HCT116 (cell line): ENCODE results near the gene DTNBP1. TPM values are rescaled to one million over a fixed set of nuclear protein-coding genes. Genes with fewer than 3 reads are reported as not detected.

ENCODE experiments used
- ATAC-seq: fragments of 200-7000 bp; cut with Tn5 transposase; 2 replicates; pipeline ENCODE4 v1.9.1; 2020; ENCODE audit warnings: mild to moderate bottlenecking, moderate library complexity
- BruUV-seq: library from RNA; stranded (reverse); fragments of 400-500 nt; replicated peaks from 2 replicates; lab custom pipeline; 2021; lab: Mats Ljungman, UMichigan
- CTCF ChIA-PET: fragments of 300-600 bp; sonication (Branson Sonifier 250); formaldehyde crosslinking; loops from one replicate; lab custom pipeline; 2021; ENCODE audit warnings: antibody characterized with exemption; lab: Charles Lee
- POLR2A ChIA-PET: fragments of 300-600, 350-600 bp; sonication (Branson Sonifier 250); formaldehyde crosslinking; loops from one replicate; lab custom pipeline; 2021; ENCODE audit warnings: antibody characterized with exemption; lab: Charles Lee
- RAD21 ChIA-PET, 2 experiments: fragments of 300-600 bp; sonication (Branson Sonifier 250); formaldehyde crosslinking; loops; one replicate each; lab custom pipeline; 2023; ENCODE audit warnings: low total read pairs in 2 of 2; ENCODE audit not compliant: uncharacterized antibody in 2 of 2, unreplicated experiment in 2 of 2, low non-redundant PET in 1 of 2; lab: Charles Lee
- DNase-seq: peaks from one replicate; pipeline ENCODE4 v3.0.0-alpha.2; 2010; ENCODE audit warnings: low read depth, low spot score
- H2AFZ ChIP-seq: fragments of 200-600 bp; shearing (Covaris generic), sonication (generic); 2 replicates; pipeline ENCODE4 v1.6.1; 2017; ENCODE audit warnings: low read depth, mixed run types, mixed read lengths, antibody characterized with exemption, low read length; ENCODE audit not compliant: poor library complexity, severe bottlenecking
- H3K27ac ChIP-seq: 2 replicates; pipeline ENCODE4 v1.5.1; 2012; ENCODE audit warnings: low read depth, low read length
- H3K27me3 ChIP-seq: fragments of 200-600 bp; sonication (generic); 2 replicates; pipeline ENCODE4 v1.6.1; 2016; ENCODE audit warnings: mixed run types, low read length, mixed read lengths; ENCODE audit not compliant: insufficient read depth
- H3K36me3 ChIP-seq, 2 experiments: fragments of 200-500 bp in 1 of 2; fragments of 200-600 bp in 1 of 2; sonication (Bioruptor generic) in 1 of 2; sonication (generic) in 1 of 2; 2 replicates each; pipeline versions ENCODE4 v1.5.1 to v1.6.1; 2014 to 2016; ENCODE audit warnings: low read length in 2 of 2, inconsistent platforms in 1 of 2, mixed read lengths in 1 of 2, mixed run types in 1 of 2; ENCODE audit not compliant: insufficient read depth in 2 of 2, control insufficient read depth in 1 of 2
- H3K4me1 ChIP-seq, 2 experiments: fragments of 200-600 bp in 1 of 2; sonication (generic) in 1 of 2; 2 replicates each; pipeline versions ENCODE4 v1.5.1 to v1.6.1; 2012 to 2017; ENCODE audit warnings: low read length in 2 of 2, inconsistent platforms in 1 of 2, mild to moderate bottlenecking in 1 of 2, mixed read lengths in 1 of 2, mixed run types in 1 of 2, moderate library complexity in 1 of 2; ENCODE audit not compliant: insufficient read depth in 2 of 2, control insufficient read depth in 1 of 2
- H3K4me2 ChIP-seq: fragments of 200-600 bp; sonication (generic); 2 replicates; pipeline ENCODE4 v1.6.1; 2017; ENCODE audit warnings: mixed run types, low read length, mixed read lengths
- H3K4me3 ChIP-seq, 2 experiments: fragments of 200-600 bp in 1 of 2; sonication (generic) in 1 of 2; replicated peaks in 1 of 2; 2 replicates each; pipeline ENCODE4 v1.5.1; 2011 to 2016; ENCODE audit warnings: low read length in 2 of 2, control low read depth in 1 of 2, low read depth in 1 of 2, mild to moderate bottlenecking in 1 of 2, mixed read lengths in 1 of 2, mixed run types in 1 of 2
- H3K79me2 ChIP-seq: fragments of 200-600 bp; sonication (generic); 2 replicates; pipeline ENCODE4 v1.6.1; 2017; ENCODE audit warnings: mild to moderate bottlenecking, mixed run types, low read length, moderate library complexity, mixed read lengths; ENCODE audit not compliant: insufficient read depth
- H3K9ac ChIP-seq: fragments of 200-600 bp; sonication (generic); 2 replicates; pipeline ENCODE4 v1.6.1; 2016; ENCODE audit warnings: low read length, mixed read lengths
- H3K9me2 ChIP-seq: fragments of 200-600 bp; sonication (generic), shearing (Covaris generic); 2 replicates; pipeline ENCODE4 v1.6.1; 2017; ENCODE audit warnings: mixed run types, mild to moderate bottlenecking, moderate library complexity; ENCODE audit not compliant: insufficient read depth
- H3K9me3 ChIP-seq, 2 experiments: fragments of 200-500 bp in 1 of 2; fragments of 200-600 bp in 1 of 2; sonication (Bioruptor generic) in 1 of 2; sonication (generic) in 1 of 2; 2 replicates each; pipeline ENCODE4 v1.6.1; 2014 to 2017; ENCODE audit warnings: low read length in 2 of 2, mixed read lengths in 2 of 2, inconsistent platforms in 1 of 2, low read depth in 1 of 2, mild to moderate bottlenecking in 1 of 2, mixed run types in 1 of 2, moderate library complexity in 1 of 2; ENCODE audit not compliant: control insufficient read depth in 1 of 2, insufficient read depth in 1 of 2
- H4K20me1 ChIP-seq: fragments of 200-600 bp; sonication (generic), shearing (Covaris generic); 2 replicates; pipeline ENCODE4 v1.6.1; 2017; ENCODE audit warnings: mixed run types, mild to moderate bottlenecking, moderate library complexity; ENCODE audit not compliant: insufficient read depth
- ATF3 ChIP-seq: IDR thresholded peaks from 2 replicates; pipeline ENCODE4 v1.6.1; 2012
- CEBPB ChIP-seq: IDR thresholded peaks from 2 replicates; pipeline ENCODE4 v1.6.1; 2012; ENCODE audit warnings: low read depth
- CTCF ChIP-seq, 3 experiments: fragments of 200-600 bp in 1 of 3; sonication (generic) in 1 of 3; IDR thresholded peaks in 2 of 3; conservative IDR thresholded peaks in 1 of 3; 2 replicates each; pipeline ENCODE4 v1.5.1; 2012 to 2017; ENCODE audit warnings: low read depth in 2 of 3, low read length in 2 of 3, antibody characterized with exemption in 1 of 3, borderline replicate concordance in 1 of 3, control low read depth in 1 of 3, mild to moderate bottlenecking in 1 of 3, mixed read lengths in 1 of 3, mixed run types in 1 of 3, moderate library complexity in 1 of 3; ENCODE audit not compliant: insufficient read depth in 1 of 3
- EGR1 ChIP-seq: IDR thresholded peaks from 2 replicates; pipeline ENCODE4 v1.6.1; 2012; ENCODE audit warnings: low read depth
- ELF1 ChIP-seq: IDR thresholded peaks from 2 replicates; pipeline ENCODE4 v1.6.1; 2012; ENCODE audit warnings: low read depth, borderline replicate concordance
- EZH2phosphoT487 ChIP-seq: fragments of 200-600 bp; IDR thresholded peaks from 2 replicates; pipeline ENCODE4 v1.6.1; 2018; ENCODE audit warnings: antibody characterized with exemption, borderline replicate concordance
- FOSL1 ChIP-seq: IDR thresholded peaks from 2 replicates; pipeline ENCODE4 v1.6.1; 2012; ENCODE audit warnings: low read depth
- MAX ChIP-seq: IDR thresholded peaks from 2 replicates; pipeline ENCODE4 v1.6.1; 2012
- POLR2A ChIP-seq: IDR thresholded peaks from 2 replicates; pipeline ENCODE4 v1.7.0; 2011; ENCODE audit warnings: borderline replicate concordance; ENCODE audit not compliant: insufficient read depth, insufficient read length; ENCODE audit errors: extremely low read depth
- POLR2AphosphoS5 ChIP-seq: IDR thresholded peaks from 2 replicates; pipeline ENCODE4 v1.6.1; 2011; ENCODE audit warnings: mild to moderate bottlenecking, low read depth, low read length, moderate library complexity
- RAD21 ChIP-seq: IDR thresholded peaks from 2 replicates; pipeline ENCODE4 v1.6.1; 2012; ENCODE audit warnings: low read depth, mild to moderate bottlenecking
- REST ChIP-seq: IDR thresholded peaks from 2 replicates; pipeline ENCODE4 v1.6.1; 2012; ENCODE audit warnings: low read depth
- SIN3A ChIP-seq: IDR thresholded peaks from 2 replicates; pipeline ENCODE4 v1.6.1; 2012; ENCODE audit warnings: low read depth
- SP1 ChIP-seq: IDR thresholded peaks from 2 replicates; pipeline ENCODE4 v1.6.1; 2012; ENCODE audit warnings: low read depth
- SRF ChIP-seq: IDR thresholded peaks from 2 replicates; pipeline ENCODE4 v1.6.1; 2012; ENCODE audit warnings: low read depth
- TCF7L2 ChIP-seq: IDR thresholded peaks from 2 replicates; pipeline ENCODE4 v1.7.0; 2011; ENCODE audit warnings: borderline replicate concordance, inconsistent platforms; ENCODE audit not compliant: insufficient read depth, insufficient read length; ENCODE audit errors: extremely low read depth
- YY1 ChIP-seq: IDR thresholded peaks from 2 replicates; pipeline ENCODE4 v1.6.1; 2011; ENCODE audit warnings: low read length, low read depth, moderate library complexity, mild to moderate bottlenecking; ENCODE audit not compliant: insufficient replicate concordance; ENCODE audit errors: extremely low read depth
- ZBTB33 ChIP-seq: IDR thresholded peaks from 2 replicates; pipeline ENCODE4 v1.6.1; 2011; ENCODE audit warnings: mild to moderate bottlenecking, low read length, moderate library complexity; ENCODE audit not compliant: insufficient replicate concordance; ENCODE audit errors: extremely low read depth
- ZNF274 ChIP-seq: fragments of 200-500 bp; sonication (Bioruptor generic); IDR thresholded peaks from 2 replicates; pipeline ENCODE4 v1.6.1; 2014; ENCODE audit warnings: mild to moderate bottlenecking, low read depth, low read length, inconsistent platforms
- intact Hi-C: fragments of 100-400 bp; cut with micrococcal nuclease; formaldehyde crosslinking; loops from 2 replicates; pipeline ENCODE4 v1.10.0; 2022
- total RNA-seq: library from RNA; stranded (reverse); gene quantifications from one replicate; pipeline ENCODE4 v1.2.1, GENCODE V29; 2021; ENCODE audit not compliant: unreplicated experiment

Gene DTNBP1
- total RNA-seq, 1 experiment from 2014 or later, result 16.7 TPM

- no peak for TF ChIP-seq FOSL1
- no peak for TF ChIP-seq RAD21
- TF ChIP-seq SRF, result no peak
- no peak for TF ChIP-seq EGR1
- TF ChIP-seq EZH2phosphoT487, result no peak
- TF ChIP-seq SIN3A, result no peak
- TF ChIP-seq TCF7L2, result no peak
- TF ChIP-seq POLR2AphosphoS5, result no peak
- TF ChIP-seq ELF1, result no peak
- no peak for TF ChIP-seq ZNF274
- TF ChIP-seq CEBPB, result no peak
- TF ChIP-seq ATF3, result no peak
- TF ChIP-seq YY1, result no peak
- TF ChIP-seq MAX, result no peak
- no peak for TF ChIP-seq CTCF (IDR thresholded peaks at IDR 0.05 in 2 of 3, conservative IDR thresholded peaks at IDR 0.05 in 1 of 3; ENCODE audit: borderline replicate concordance in 1 of 3, insufficient read depth in 1 of 3, low read depth in 2 of 3, low read length in 2 of 3)
- TF ChIP-seq SP1, result no peak
- TF ChIP-seq REST, result no peak
- no peak for TF ChIP-seq POLR2A
- TF ChIP-seq ZBTB33, result no peak
- Histone ChIP-seq H3K9me2 (no peaks in the 10 kb centered on the region), H3K36me3 (peaks cover 0 to 3% of the 10 kb centered on the region in 2 experiments; a peak in 1 of 4 replicates), H3K79me2 (no peaks in the 10 kb centered on the region; the same call in 1 of the 2 replicates), H3K9ac (no peak overlapping the region), H3K27me3 (no peaks in the 10 kb centered on the region), H3K4me3 (no peak overlapping the region), H4K20me1 (no peaks in the 10 kb centered on the region), H3K4me2 (no peak overlapping the region), H2AFZ (no peak overlapping the region), H3K27ac (no peak overlapping the region), H3K9me3 (no peaks in the 10 kb centered on the region), H3K4me1 (peaks cover 0 to 5% of the 10 kb centered on the region in 2 experiments; a peak in 1 of 4 replicates)
- CTCF ChIA-PET, result no interaction called here
- RAD21 ChIA-PET, result no interaction called here
- ATAC-seq (no peak), DNase-seq (no peak)
- intact Hi-C loops, result no loop called here
- no TSS peak for BruUV-seq
- POLR2A ChIA-PET, result no interaction called here
These were observed 166.3 kb downstream of the DTNBP1 start for GRCh38 chr6:15496345-15497131.
